ENCODE results near the gene DSCAML1.
A peak's percentile ranks its signal among the peaks of the same experiment; 100 is the strongest.

Gene DSCAML1

DNA sequence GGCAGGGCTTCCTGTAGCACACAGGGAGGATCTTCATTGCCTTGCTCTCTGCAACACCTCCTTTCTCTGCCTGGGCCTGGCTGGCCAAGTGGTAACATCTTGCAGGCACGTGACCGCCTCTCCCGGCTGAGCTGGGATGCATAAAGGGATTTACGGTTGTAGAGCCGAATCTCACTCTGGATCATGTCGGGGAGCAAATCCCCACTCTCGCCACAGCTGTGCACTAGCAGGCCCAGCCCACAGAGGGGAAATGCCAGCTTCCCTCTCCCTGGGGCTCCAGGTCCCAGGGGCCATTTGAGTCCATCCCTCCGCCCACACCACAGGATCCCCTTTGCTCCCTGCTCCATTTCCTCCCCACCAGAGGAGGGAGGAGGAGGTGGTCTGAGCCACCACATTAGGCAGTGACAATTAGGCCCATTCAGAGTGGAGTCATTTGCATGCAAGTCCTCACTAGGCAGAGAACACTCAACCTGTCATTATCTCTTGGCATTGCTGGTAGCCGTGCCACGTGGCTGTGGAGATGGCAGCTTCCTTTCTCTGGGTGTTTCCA lies 196.7 kb downstream of the DSCAML1 start:
- DNase-seq (ENCODE audit: low spot score): no peak
- TF ChIP-seq CTCF (IDR thresholded peaks at IDR 0.05; ENCODE audit: extremely low read depth, insufficient read depth, missing control alignments): no peak
- in situ Hi-C loops (cut with MboI; ENCODE audit: low pct_unique_long_range_greater_than_20kb, low sequenced_read_pairs, unreplicated experiment): no loop called here

DNA sequence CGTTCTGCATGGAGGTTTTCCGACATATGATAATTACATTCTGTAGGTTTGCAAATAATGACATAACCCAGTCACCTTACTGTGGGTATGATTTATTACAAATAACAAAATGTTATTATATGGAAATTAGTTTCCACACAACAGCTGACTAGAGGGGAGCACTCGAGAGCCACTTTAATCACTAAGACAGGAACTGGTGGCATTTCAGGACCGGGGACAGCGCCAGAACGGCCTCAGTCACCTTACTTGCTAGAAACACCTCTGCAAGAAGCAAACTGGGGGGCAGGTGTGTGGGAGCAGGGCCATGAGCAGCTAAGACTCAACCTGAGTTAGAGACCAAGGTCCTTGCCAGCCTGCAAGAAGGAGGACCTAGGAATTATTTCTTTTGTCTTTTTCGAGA lies 199.9 kb downstream of the DSCAML1 start:
- DNase-seq (ENCODE audit: low spot score): peak; percentile 56
- in situ Hi-C loops (cut with MboI; ENCODE audit: low pct_unique_long_range_greater_than_20kb, low sequenced_read_pairs, unreplicated experiment): no loop called here
- TF ChIP-seq CTCF (IDR thresholded peaks at IDR 0.05; ENCODE audit: extremely low read depth, insufficient read depth, missing control alignments): no peak

DNA sequence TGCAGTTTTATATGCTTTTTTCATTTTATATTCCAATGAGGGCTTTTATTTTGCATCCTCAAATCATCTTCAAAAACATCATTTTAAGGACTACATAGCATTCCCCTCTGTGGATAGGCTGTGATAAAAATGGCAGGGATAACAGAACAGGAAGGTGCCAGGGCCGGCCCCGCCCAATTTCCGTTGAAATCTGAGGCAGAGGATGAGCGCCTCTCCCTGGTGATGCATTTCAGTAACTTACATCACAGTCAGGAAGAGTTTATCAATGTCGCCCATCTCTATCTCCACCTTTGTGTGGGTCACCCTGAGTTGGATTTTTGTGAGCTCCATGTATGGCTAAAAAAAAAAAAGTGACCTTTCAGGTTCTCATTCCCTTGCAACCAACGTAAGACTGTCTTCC lies 201.6 kb downstream of the DSCAML1 start:
- TF ChIP-seq CTCF (IDR thresholded peaks at IDR 0.05; ENCODE audit: extremely low read depth, insufficient read depth, missing control alignments): no peak
- in situ Hi-C loops (cut with MboI; ENCODE audit: low pct_unique_long_range_greater_than_20kb, low sequenced_read_pairs, unreplicated experiment): no loop called here
- no peak for DNase-seq (ENCODE audit: low spot score)

GRCh38 chr11:117594721-117595120 lies 202.3 kb downstream of the DSCAML1 start:
- no peak for TF ChIP-seq CTCF (IDR thresholded peaks at IDR 0.05; ENCODE audit: extremely low read depth, insufficient read depth, missing control alignments)
- in situ Hi-C loops (cut with MboI; ENCODE audit: low pct_unique_long_range_greater_than_20kb, low sequenced_read_pairs, unreplicated experiment): no loop called here
- no peak for DNase-seq (ENCODE audit: low spot score)

DNA sequence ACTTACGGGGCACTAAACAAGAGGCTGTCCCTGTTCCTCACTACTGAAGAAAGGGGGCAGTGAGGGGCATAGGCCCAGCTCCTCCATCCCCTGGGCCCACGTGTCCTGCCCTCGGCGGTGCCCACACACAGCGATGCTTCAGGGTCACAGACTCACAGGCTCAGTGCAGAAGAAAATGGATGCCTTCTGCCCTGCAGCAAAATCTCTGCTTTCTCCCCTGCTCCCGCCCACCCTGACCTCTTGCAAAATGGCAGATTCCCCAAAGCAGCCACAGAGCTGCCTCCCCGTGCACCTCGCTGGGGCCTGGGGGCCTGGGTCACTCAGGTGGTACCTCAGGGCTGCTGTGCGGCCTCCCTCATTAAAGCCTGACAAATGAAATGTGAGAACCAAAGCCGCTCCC lies 204.0 kb downstream of the DSCAML1 start:
- TF ChIP-seq CTCF (IDR thresholded peaks at IDR 0.05; ENCODE audit: extremely low read depth, insufficient read depth, missing control alignments): no peak
- no peak for DNase-seq (ENCODE audit: low spot score)
- in situ Hi-C loops (cut with MboI; ENCODE audit: low pct_unique_long_range_greater_than_20kb, low sequenced_read_pairs, unreplicated experiment): no loop called here

DNA sequence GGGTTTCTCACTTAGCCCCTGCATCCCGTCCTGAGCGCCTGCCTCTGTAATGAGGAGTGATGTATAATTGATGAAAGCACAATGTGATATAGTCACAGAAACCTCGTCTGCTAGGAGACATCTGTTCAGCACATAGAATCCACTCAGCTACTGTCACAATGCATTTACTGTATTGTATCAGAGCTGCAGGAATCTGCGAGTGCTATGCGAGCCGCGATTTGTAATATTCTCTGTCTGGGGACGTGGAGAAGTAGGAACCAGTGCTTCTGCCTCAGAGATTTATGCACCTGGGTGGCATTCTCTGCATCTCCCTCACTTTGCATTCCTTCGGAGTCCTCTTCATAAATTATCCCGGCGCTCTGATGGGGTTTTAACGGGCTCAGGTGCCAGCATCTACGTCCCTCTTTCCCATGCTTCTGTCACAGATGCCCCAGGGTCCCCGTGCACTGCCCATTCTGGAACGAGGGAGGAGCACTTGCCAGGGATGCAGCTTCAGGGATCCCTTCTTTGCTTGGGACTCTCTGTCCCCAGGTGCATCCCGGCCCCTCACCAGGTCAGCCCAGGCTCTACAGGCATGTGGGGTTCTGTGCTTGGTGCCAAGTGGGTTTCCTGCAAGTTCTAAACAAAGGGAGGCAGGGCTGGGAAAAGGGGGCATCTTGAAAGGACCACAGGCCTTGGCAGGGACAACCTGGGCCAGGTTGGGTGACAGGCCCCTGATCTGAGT lies 205.5 kb downstream of the DSCAML1 start:
- no peak for TF ChIP-seq CTCF (IDR thresholded peaks at IDR 0.05; ENCODE audit: extremely low read depth, insufficient read depth, missing control alignments)
- no peak for DNase-seq (ENCODE audit: low spot score)
- in situ Hi-C loops (cut with MboI; ENCODE audit: low pct_unique_long_range_greater_than_20kb, low sequenced_read_pairs, unreplicated experiment): no loop called here
